GM19240 (cell line): ENCODE measurements around the gene STARD10.

ENCODE experiments used
- DNase-seq: peaks from one replicate; pipeline ENCODE4 v3.0.0; 2011; ENCODE audit warnings: low spot score; ENCODE audit not compliant: insufficient read length

STARD10 gene

DNA sequence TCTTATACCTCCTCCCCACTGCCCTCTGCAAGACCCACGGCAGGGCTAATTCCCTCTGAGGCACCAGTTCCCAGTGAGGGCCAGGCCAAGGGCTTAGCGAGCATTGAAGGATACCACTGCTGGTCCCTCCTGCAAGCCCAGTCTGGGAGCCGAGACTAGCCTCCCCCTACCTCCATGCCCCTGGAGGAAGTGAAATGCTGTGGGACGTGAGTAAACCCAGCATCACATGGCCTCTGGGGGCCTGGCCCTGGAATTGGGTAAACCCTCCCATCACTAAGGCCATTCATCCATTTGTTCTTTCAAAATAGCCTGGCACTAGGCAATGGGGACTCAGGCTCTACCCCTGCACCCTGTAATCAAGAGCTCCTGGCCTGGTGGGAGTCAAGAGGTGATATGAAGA is 66.3 kb downstream of the STARD10 start:
- DNase-seq: no peak

DNA sequence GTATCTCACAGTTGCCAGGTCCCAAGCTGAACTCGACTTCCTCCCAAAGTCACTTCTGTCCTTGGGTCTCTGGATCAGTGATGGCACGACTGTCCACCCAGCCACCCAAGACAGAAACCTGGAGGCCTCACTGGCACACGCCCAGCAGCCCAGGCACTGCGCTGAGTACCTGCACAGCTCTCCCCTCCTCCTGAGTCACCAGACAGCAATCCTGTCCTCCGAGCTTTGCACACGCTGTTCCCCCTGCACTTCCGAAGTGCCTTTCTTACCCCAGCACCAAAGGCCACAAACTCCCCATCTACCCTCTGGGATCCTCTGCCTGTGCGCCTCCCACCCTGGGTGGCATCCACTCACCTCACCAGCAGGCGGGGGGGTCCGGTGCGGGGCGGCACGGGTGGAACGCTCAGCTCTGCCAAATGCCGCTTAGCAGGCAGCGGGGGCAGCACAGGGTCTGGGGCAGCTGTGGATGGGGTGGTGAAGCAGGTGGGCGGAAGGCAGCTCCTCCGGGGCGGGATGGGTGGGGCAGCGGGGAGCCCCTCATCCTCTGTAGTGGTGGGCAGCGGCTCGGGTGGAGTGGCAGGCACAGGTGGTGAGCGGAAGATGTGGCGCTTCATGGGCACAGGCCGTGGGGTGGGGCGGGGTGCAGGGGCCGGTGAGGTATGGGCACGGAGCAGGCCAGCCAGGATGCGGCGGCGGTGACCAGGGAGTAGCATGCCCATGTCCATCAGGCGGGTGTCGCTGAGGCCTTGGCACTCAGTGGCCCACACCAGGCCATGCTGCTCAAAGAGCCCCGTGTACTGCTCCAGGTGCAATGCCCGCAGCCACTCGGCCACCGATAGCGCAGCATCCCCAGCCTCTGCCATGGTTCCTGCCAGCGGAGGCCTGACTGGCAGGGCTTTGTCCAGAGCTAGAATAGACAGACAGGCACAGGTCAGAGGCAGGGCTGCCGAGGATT is 67.3 kb downstream of the STARD10 start:
- DNase-seq: no peak

DNA sequence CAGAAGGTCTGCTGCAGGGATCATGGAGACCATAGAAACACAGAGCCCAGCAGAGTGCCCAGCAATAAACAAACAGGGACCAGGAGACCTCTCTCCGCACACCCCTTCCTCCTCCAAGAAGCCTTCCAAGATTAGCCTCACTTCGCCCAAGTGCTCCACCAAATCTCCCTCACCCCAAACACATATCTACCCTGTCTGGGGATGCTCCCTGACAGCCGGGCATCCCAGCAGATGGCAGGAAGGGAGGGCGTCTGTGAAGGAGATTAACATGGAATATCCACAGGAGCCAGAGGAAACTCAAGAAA is 68.2 kb downstream of the STARD10 start:
- no peak for DNase-seq

DNA sequence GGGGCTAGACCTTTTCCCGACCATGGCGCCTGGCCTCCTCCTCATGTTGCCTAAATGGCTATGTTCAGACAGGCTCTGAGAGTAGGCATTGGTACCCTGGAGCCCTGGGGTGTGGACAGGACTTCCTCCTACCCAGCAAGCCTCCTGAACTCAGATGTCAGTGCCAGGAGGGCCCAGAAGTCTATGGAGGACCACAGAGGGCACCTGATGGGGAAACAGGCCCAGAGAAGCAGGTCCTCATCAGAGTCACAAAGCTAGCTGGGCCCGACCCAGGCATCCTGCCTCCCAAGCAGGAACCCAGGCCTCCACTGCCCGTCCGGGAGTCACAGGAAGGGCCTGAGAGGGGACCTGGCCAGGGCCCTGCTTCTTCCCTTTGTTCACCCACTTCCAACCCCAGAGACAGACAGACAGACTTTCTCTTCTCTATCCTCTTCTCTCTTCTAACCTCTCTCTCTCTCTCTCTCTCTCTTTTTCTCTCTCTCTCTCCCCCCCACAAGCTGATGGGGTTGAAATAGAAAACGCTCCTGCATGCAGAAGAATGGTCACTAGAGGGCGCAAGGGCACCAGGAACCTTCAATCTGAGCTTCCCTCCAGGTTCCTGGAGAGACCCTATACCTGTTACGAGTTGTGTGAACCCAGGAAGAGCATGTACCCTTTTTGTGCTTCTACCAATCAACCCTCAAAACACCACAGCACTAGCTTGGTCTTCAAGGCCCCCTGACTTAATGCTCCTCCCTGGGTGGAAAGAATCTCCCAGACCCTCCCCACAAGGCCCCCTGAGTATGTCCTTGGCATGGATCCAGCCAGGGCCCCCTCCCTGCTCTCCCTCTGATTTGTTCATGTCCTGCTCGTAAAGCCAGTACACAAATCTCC is 68.8 kb downstream of the STARD10 start:
- DNase-seq: no peak

DNA sequence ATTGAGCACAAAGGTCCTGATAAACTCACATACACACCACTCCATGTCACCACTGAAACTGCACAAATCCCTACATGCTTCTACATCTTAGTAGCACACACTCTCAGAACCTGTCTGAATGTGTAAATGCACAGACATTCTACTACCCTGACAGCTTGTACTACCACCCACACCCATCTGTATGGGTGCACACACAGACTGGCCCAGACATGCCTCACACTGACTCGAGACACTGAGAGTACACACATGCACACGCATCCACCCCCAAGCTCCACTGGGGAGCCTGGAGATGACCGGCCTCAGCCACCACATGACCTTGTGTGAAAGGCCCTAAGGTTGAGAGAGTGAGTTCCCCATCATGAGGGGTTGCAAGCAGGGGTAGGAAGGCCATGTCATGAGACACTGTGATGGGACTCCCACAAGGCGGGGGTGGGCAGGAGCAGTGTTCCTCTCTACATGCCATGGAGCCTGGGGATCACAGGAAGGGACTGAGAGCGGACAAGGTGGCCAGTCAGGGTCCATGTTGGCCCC is 69.8 kb downstream of the STARD10 start:
- no peak for DNase-seq

DNA sequence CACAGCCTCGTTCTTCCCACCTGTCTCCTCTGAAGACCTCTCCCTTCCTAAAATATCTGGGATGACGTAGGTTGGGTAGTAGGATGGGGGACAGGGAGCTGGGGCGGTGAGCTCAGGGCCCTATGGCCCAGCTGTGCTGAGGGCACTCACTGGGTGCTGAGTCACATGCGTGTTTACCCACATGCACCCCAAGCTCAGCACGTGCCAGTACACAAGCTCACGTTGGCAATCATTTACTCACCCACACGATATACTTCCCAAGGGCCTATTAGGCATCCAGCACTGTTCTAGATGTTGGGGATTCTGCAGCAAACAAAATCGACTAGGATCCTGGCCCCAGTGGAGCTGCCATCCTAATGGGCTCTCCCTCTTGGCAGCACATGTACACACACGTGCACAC is 70.3 kb downstream of the STARD10 start:
- DNase-seq: no peak

DNA sequence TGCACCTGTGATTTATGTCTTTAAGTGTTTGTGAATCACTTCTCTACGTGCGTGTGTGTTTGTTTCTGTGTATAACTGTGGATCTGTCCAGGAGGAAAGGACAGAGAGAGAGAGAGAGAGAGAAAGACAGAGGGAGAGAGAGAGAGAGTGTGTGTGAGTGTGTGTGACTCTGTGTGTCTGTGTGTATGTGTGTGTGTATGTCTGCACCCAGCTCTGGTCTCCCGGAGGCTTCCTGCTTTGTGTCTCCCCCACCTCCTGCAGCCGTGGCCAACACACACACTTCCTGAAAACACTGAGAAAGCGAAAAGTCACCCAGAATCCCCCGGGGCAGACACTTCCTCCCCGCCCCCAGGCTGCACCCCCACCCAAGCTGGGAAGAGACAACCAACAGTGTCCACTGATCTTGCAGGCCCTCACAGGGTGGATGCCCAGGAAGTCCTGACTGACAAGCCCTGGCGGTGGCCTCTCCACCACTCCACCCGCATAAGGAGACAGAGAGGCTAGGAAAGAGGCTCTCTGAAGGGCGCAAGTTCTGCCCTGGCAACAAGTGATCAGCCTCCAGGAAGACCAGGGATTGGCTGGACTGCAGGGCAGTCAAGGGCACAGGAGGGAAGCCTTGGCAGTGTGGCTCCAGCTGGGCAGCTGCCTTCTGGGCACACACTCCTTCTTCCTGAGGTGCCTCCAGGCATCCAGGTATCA is 71.6 kb downstream of the STARD10 start:
- peak; percentile 97 for DNase-seq

DNA sequence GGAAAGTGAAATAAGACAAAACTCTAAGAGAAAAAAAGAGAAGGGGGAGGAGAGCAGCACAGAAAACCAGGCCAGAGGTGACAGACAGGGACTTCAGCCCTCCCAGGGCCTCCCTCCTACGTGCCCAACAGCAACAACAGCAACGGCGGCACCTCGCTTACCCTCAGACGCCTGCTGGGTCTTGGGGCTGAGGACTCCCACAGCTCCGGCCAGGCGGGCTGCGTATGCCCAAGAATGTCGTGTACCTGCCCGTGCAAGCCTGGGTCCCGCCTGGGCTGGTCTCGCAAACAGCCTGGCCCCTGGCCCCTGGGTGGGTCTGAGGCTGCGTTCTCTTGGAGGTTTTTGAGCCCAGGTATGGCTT is 72.2 kb downstream of the STARD10 start:
- no peak for DNase-seq

DNA sequence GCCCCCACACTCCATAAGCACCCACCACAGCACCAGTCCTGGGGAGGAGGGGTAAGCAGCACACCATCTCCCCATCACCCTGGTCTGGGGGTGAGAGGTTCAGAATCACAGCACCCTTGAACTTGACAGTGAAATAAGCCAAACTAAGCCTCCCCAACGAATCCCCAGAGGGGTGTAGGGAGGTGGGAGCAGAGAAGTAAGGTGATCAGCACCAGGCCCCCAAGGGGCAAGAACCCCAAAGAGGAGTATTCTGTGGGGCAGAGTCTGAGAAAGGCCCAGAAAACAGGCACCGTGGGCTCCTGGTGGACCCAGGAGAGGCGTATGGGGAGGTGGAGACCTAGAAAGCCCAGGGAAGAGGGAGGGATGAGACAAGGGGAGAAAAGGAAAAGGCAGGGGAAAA is 72.6 kb downstream of the STARD10 start:
- DNase-seq: no peak

DNA sequence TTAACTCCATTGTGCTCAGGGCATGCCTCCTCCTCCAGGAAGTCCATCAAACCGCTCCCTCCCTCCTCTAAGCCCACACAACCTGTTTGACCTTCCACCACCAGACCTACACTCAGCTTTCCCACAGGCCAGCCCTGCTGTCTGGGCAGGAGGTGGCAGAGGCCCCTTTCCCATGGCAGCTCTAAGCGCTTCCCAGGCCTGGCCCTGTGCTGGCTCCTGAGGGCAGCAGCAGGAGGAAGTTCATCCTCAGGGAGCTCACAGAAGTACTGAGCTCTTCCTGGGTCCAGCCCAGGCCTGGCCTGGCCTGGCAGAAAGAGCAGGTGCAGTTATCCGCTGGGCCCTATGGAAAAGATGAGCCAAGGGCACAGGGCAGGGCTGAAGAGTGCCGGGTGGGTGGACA is 73.1 kb downstream of the STARD10 start:
- no peak for DNase-seq

DNA sequence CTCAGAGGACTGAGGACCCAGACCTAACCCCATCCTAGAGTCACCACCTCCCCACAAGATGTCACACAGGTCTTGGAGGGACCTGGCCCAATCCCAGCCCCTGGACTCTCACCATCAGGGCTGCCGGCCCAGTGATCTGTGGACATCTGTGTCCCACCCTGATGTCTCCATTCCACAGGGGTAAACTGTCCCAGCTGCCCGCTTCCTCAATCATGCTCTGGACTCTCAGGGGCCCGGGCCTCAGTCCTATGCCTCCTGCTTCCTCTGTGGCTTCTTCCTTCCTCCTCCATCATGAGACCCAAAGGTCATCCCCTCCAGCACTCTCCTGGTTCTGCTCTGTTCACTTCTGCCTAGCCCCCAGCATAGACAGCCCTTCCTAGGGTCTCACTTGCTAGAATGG is 73.8 kb downstream of the STARD10 start:
- DNase-seq: no peak

DNA sequence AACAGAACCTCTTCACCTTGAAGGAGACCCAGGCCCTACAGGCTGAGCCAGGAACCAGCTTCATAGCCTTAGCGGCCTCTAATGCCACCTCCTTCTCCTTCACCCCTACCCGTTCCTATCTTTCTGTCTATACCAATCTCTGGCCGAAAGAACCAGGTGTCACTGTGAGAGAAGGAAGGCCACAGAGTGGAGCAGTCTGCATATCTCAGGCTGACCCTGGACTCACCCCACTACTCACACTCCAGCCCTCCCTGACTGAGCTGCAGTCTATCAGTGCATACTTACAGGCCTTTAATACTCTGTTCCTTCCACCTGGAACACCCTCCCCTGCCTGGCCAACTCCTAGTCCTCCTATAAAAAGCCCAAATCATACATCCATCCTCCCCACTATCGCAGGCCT is 74.3 kb downstream of the STARD10 start:
- DNase-seq: no peak

DNA sequence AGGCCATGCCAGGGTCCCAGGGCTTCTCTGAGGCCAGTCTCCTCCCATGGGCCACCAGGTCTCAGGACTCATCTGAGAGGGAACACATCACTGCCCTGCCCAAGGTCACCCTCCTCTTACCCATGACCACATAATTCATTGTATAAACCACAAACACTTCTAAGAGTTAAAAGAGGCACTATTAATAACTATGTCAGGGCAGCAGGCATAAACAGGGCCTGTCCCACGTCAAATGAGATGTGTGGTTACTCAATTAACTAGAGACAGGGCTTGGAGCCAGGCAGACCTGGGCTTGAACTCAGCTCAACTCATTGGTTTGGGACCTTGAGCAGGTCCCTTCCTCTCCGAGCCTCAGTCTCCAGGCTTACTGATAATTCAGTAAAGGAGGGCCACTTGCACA is 74.7 kb downstream of the STARD10 start:
- no peak for DNase-seq

DNA sequence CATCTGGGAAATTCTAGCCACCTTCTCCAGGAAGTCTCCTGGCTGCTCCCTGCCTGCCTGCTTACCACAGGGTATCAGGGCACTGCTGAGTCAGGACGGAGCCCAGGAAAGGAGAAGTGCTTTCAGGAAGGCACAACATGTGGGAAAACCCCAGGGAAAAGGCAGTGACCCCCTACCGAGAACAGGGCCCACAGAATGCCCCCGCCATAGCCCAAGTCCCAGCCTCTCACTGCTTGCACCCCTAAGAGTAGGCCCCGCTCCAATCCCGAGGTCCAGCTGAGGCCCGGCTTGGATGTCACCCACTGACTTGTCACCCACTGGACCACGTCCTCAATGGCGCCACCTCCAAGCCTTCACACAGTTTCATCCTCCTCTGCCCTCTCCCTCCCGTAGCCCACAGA is 75.7 kb downstream of the STARD10 start:
- no peak for DNase-seq

DNA sequence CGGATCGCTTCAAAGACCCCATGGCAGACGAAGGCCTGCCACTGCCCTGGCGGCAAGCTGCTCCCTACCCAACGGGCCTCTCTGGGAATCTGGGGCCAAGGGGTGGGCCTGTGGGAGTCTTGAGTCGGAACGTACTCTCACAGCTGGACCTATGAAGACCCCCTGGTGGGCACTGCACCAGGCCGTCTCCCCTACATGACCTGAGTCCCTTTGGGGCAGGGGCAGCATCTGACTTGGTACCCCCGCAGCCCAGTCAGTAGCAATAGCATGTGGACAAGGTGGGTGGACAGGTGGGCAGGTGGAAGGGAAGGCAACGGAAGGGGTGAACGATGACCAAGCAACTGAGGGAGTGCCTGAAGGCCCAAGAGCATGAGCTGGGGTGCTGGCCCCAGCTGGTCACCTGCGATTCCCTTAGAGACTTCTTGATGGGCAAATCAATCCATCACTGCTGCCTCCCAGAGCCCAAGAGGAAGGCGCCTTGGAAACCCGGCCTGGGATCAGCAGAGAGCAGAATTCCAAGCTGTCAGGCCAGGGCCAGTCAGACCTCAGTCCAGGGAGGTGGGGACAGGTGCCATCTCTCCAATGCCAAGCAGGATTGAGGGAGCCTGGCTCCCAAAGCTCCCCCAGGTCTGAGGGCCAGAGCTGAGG is 76.9 kb downstream of the STARD10 start:
- DNase-seq: no peak

DNA sequence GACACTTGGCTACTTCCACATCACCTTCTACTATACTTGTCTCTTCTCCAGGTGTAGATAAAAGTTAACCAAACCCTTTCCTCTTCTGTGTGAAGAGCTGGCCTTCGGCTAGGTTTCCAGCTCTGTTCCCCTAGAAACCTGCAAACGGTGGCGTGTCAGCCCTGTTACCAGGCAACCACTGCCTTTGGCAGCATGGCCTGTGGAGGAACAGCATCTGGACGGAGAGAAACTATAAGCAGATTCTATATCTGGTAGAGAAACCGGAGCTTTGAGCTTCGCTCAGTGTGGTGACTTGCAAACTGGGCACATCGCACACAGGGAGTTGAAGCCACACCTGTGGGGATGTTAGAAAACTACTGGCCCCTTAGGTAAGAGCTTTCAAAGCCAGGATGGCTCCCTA is 77.6 kb downstream of the STARD10 start:
- DNase-seq: no peak

DNA sequence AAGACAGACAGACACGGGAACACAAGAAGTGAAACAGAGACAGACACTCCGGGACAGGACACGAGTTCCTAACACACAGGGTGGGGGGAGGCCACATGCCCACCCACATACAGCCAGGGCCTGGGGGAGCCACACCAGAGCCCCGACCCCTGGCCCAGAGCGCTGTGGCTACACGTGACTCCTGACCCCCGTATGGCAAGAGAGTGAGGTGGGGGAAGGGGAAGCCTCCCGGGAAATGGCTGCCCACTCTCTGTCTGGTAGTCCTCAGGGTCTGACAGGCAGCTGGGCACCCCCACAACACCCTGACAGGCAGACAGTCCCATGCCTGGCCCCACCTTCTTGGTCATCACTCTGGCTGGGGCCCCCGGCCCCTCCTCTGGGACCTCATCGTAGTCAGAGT is 81.0 kb downstream of the STARD10 start:
- no peak for DNase-seq

DNA sequence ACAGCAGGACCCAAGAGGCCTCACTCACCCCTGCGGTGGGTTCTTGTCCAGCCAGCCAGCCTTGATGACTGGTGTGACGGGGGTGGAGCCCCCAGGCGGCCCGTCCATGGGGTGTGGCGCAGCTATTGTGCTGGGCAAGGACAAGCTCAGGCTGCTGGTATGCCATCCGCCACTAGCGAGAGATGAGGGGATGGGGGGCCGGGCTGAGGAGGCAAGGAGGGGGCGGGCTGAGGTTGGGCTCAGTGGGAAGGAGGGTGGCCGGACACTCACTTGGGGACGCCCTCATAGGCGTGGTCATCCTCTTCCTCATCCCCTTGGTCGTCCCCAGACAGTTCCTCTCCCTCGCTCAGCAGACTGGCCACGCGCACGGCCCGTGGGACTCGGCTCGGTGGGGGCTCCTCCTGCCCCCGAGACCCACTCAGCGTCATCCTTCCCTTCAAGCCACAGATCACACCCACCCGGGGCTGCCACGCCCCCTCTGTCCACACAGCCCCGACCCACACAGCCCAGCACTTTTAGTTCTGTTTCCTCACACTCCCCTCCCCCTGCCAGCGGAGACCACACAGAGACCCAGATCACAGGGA is 81.6 kb downstream of the STARD10 start:
- DNase-seq: no peak

DNA sequence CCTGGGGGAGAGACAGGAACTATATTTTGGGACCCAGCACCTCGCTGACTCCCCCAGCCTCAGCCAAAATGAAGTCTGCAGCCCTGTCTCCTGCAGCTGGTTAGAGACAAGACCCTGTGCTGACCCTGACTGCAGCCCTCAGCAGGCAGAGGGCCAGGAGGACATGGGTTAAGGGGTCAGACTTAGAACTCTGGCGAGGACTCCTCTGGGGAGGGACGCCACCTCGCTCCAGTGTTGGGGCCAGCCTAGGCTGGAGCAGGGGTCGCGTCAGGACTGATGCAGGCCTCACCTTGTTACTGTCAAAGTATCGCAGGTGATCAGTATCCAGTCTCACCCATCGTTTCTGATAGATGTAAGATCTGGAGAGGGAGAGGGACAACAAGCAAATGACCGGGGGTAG is 82.7 kb downstream of the STARD10 start:
- no peak for DNase-seq

DNA sequence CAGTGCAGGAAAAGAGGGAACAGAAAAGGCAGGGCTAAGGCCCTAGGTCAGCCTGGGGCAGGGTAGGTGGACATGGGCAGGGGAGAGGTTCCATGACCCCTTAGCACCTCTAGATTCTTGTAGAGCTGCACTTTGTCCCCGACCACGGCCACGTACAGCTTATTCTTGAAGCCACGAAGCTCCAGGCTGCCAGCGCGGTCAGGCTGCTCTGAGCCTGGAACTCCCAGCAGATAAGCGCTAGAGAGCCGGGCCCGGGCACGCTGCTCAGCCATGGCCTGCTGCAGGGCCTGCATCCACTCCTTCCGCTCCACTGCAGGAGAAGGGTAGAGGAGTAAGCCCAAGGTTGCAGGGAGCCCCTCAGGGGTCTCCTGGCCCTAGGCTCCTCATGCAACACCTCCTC is 83.6 kb downstream of the STARD10 start:
- no peak for DNase-seq
